ENCODE results near the gene RIMS4.

- TF ChIP-seq CTCF (conservative IDR thresholded peaks at IDR 0.05; ENCODE audit: low read length) (no peak), EZH2phosphoT487 (IDR thresholded peaks at IDR 0.05; ENCODE audit: borderline replicate concordance) (no peak)
These were observed 4.6 kb upstream of the RIMS4 start for GRCh38 chr20:44814937-44815336.
